HepG2 (cell line): Measurements from ENCODE around the gene AMDHD1. TPM values are rescaled to one million over a fixed set of nuclear protein-coding genes. Genes with fewer than 3 reads are reported as not detected.

Source experiments
- ATF5 ChIP-seq: sonication (generic); formaldehyde crosslinking; IDR thresholded peaks from 2 replicates; pipeline ENCODE4 v1.4.0; 2020; ENCODE audit warnings: mild to moderate bottlenecking, low read depth, missing genetic modification reagents
- BRCA1 ChIP-seq: sonication (generic); formaldehyde crosslinking; IDR thresholded peaks from 2 replicates; pipeline ENCODE4 v1.4.0; 2020; ENCODE audit warnings: missing genetic modification reagents
- FOXC1 ChIP-seq: sonication (generic); formaldehyde crosslinking; IDR thresholded peaks from 2 replicates; pipeline ENCODE4 v1.8.0; 2022; ENCODE audit warnings: mild to moderate bottlenecking, missing genetic modification reagents, borderline replicate concordance
- MAFG ChIP-seq: sonication (generic); formaldehyde crosslinking; IDR thresholded peaks from 2 replicates; pipeline ENCODE4 v1.5.1; 2020; ENCODE audit warnings: mild to moderate bottlenecking, missing genetic modification reagents
- PHF8 ChIP-seq: sonication (generic); formaldehyde crosslinking; IDR thresholded peaks from 2 replicates; pipeline ENCODE4 v1.5.0; 2020; ENCODE audit warnings: missing genetic modification reagents
- RAD51 ChIP-seq: fragments of 450-650 bp; IDR thresholded peaks from 2 replicates; pipeline ENCODE4 v1.6.1; 2016; ENCODE audit warnings: borderline replicate concordance
- RELA ChIP-seq: sonication (generic); formaldehyde crosslinking; IDR thresholded peaks from 2 replicates; pipeline ENCODE4 v1.4.0; 2020; ENCODE audit warnings: missing genetic modification reagents
- RNF2 ChIP-seq: fragments of 450-650 bp; conservative IDR thresholded peaks from 2 replicates; pipeline ENCODE4 v1.6.1; 2016; ENCODE audit warnings: low read depth
- SP1 ChIP-seq, 2 experiments: fragments of 450-650 bp in 1 of 2; sonication (generic) in 1 of 2; formaldehyde crosslinking in 1 of 2; IDR thresholded peaks; 2 replicates each; pipeline versions ENCODE4 v1.4.0 to v1.6.1; 2016 to 2020; ENCODE audit warnings: missing genetic modification reagents in 1 of 2
- TAF1 ChIP-seq: sonication (generic); formaldehyde crosslinking; IDR thresholded peaks from 2 replicates; pipeline ENCODE4 v1.4.0; 2020; ENCODE audit warnings: missing genetic modification reagents
- TMF1 ChIP-seq: sonication (generic); formaldehyde crosslinking; IDR thresholded peaks from 2 replicates; pipeline ENCODE4 v1.8.1; 2022; ENCODE audit warnings: low read depth, missing genetic modification reagents
- ZBTB33 ChIP-seq: sonication (generic); formaldehyde crosslinking; IDR thresholded peaks from 2 replicates; pipeline ENCODE4 v1.4.0; 2020; ENCODE audit warnings: missing genetic modification reagents
- ZNF180 ChIP-seq: sonication (generic); formaldehyde crosslinking; IDR thresholded peaks from 2 replicates; pipeline ENCODE4 v1.4.0; 2020; ENCODE audit warnings: low read depth, missing genetic modification reagents, borderline replicate concordance
- ZNF678 ChIP-seq: sonication (generic); formaldehyde crosslinking; IDR thresholded peaks from 2 replicates; pipeline ENCODE4 v1.4.0; 2020; ENCODE audit warnings: mild to moderate bottlenecking, missing genetic modification reagents
- ZNF687 ChIP-seq: sonication (generic); formaldehyde crosslinking; IDR thresholded peaks from 2 replicates; pipeline ENCODE4 v1.5.1; 2020; ENCODE audit warnings: mild to moderate bottlenecking, missing genetic modification reagents, moderate library complexity
- ZNF737 ChIP-seq: sonication (generic); formaldehyde crosslinking; IDR thresholded peaks from 2 replicates; pipeline ENCODE4 v1.5.0; 2020; ENCODE audit warnings: missing genetic modification reagents, mild to moderate bottlenecking, borderline replicate concordance
- polyA plus RNA-seq, 8 experiments: library from polyadenylated mRNA; depleted of rRNA in 3 of 8; stranded (reverse) in 7 of 8; unstranded in 1 of 8; fragments of >200 nt; fragmentation: Illumina TruSeq in 4 of 8; extraction: Trizol in 4 of 8; gene quantifications; 2 replicates each; pipeline versions ENCODE4 v1.2.1 to v1.2.3, GENCODE V29; 2011 to 2016; ENCODE audit warnings: low read depth in 4 of 8, missing spikeins in 1 of 8, mixed read lengths in 1 of 8; ENCODE audit not compliant: insufficient read depth in 1 of 8
- total RNA-seq, 5 experiments: library from RNA; depleted of rRNA; stranded (reverse); fragments of >200 nt; fragmentation: Illumina TruSeq; extraction: Trizol; gene quantifications; 2 replicates each; pipeline ENCODE4 v1.2.3, GENCODE V29; 2016; ENCODE audit warnings: low read depth in 1 of 5
- TF ChIP-seq, protein P1 (sequence below): sonication (generic); formaldehyde crosslinking; IDR thresholded peaks from 2 replicates; pipeline ENCODE4; 2020; ENCODE audit warnings: missing genetic modification reagents, mild to moderate bottlenecking, borderline replicate concordance

AMDHD1 gene
- total and polyA plus RNA-seq, 2 of the 13 experiments (the other 11 are each of a cell fraction or from before 2014, with no cell fraction given) = 6.5 to 29.6 TPM

DNA sequence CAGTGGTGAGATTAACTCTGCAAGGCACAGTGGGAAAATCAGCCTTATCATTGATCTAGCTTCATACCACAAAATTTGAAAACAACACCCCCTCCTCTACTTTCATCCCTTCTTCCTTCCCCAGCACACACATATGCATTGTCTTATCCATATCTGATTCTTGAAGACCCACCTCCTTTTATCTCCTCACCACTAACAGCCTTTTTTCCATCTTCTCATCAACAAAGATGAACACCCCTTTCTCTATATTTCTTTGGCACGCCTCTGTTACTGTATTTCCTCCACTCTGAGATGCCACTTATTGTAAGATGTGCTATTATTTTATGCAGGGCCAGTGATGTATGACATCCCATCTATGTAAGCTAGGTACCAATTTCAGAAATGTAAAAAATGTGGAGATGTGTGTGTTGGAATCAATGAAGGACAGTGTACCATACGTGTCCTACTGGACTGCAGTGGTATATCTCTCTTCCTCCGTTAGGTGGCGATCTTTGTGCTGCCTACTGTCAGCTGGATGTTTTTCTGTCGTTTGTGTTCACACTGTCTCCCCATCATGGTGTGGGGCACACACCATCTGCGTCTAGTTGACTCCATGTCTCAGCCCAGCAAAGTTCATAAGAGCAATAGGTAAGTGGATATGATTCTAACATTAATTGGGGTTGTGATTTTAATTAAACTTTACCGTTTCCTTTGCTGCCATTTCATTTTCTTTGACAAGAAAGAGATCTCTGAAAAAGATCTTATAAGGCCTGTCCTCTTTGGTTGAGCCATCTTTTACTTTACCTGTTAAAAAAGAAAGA, 24.7 kb upstream of the AMDHD1 start (continued):
- TF ChIP-seq SP1 (IDR thresholded peaks at IDR 0.05) = no peak
- TF ChIP-seq SP1 (CRISPR knock-in tag; IDR thresholded peaks at IDR 0.05) = no peak
- no peak for TF ChIP-seq RELA (CRISPR knock-in tag)
- TF ChIP-seq ATF5 (CRISPR knock-in tag) = no peak
- no peak for TF ChIP-seq ZNF678 (CRISPR knock-in tag)
- TF ChIP-seq FOXC1 (CRISPR knock-in tag) = no peak
- TF ChIP-seq ZNF737 (CRISPR knock-in tag) = no peak
- no peak for TF ChIP-seq ZNF687
- no peak for TF ChIP-seq PHF8
- no peak for TF ChIP-seq MAFG (CRISPR knock-in tag)
- TF ChIP-seq TAF1 (CRISPR knock-in tag) = no peak
- TF ChIP-seq RAD51 = no peak
- TF ChIP-seq BRCA1 (CRISPR knock-in tag) = no peak
- TF ChIP-seq ZNF180 (CRISPR knock-in tag) = no peak
- no peak for TF ChIP-seq TMF1 (CRISPR knock-in tag)
- no peak for TF ChIP-seq RNF2
- TF ChIP-seq ZBTB33 (CRISPR knock-in tag) = no peak
- TF ChIP-seq, protein P1, sequence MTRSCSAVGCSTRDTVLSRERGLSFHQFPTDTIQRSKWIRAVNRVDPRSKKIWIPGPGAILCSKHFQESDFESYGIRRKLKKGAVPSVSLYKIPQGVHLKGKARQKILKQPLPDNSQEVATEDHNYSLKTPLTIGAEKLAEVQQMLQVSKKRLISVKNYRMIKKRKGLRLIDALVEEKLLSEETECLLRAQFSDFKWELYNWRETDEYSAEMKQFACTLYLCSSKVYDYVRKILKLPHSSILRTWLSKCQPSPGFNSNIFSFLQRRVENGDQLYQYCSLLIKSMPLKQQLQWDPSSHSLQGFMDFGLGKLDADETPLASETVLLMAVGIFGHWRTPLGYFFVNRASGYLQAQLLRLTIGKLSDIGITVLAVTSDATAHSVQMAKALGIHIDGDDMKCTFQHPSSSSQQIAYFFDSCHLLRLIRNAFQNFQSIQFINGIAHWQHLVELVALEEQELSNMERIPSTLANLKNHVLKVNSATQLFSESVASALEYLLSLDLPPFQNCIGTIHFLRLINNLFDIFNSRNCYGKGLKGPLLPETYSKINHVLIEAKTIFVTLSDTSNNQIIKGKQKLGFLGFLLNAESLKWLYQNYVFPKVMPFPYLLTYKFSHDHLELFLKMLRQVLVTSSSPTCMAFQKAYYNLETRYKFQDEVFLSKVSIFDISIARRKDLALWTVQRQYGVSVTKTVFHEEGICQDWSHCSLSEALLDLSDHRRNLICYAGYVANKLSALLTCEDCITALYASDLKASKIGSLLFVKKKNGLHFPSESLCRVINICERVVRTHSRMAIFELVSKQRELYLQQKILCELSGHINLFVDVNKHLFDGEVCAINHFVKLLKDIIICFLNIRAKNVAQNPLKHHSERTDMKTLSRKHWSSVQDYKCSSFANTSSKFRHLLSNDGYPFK = no peak
